ENCODE results near the gene MLH3. TPM values are rescaled to one million over a fixed set of nuclear protein-coding genes. Genes with fewer than 3 reads are reported as not detected.

The MLH3 gene
- total RNA-seq, 1 donor from 2014 or later, result 63.5 TPM

DNA sequence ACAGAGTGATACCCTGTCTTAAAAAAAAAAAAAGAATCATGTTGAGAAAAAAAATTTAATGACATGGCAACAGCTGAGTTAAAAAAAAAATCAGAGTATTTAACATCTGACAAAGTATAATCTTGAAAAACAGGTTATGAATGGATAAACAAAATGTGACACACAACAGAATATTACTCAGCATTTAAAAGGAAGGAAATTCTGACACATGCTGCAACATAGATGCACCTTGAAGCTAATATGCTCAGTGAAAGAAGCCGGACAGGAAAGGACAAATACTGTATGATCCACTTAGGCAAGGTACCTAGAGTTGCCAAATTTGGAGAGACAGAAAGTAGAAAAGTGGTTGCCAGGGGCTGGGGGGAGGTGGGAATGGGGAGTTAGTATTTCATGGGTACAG lies 67.9 kb downstream of the MLH3 start:
- DNase-seq, result no peak

DNA sequence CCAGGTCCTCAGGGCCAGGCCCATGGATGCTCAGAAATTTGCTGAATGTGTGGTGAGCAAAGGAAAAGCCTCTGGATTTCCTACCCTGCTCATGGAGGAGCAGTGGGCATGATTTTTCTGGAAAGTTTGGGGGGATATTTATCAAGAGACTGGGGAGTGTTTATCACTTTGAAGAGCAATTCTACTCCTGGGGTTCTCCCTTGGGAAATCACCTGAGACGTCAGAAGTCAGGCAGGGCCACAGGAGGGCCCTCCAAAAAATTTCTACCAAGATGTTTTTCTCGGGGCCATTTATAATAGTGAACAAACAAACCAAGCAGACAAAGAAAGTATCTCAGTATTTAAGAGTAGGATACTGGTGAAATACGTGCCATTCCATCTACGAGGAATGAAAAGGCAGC lies 68.6 kb downstream of the MLH3 start:
- no peak for DNase-seq

DNA sequence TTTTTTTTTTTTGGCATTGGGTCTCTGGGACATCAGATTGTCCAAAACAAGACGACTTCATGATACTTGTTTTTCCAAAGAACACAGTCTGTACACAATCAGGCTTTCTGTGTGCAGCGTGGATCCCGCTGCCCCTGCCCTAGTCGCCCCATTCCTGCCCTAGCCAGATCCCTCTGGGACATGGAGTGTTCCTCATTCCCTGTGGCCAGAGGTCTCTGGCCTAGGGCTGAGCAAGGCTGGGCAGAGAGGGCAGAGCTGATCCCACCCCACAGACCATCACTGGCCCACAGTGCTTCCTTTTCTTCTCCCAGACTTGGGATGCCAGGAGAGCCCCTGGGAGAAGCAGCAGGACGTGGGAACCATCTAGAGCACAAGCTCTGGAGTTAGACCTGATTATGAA lies 69.4 kb downstream of the MLH3 start:
- no peak for DNase-seq

DNA sequence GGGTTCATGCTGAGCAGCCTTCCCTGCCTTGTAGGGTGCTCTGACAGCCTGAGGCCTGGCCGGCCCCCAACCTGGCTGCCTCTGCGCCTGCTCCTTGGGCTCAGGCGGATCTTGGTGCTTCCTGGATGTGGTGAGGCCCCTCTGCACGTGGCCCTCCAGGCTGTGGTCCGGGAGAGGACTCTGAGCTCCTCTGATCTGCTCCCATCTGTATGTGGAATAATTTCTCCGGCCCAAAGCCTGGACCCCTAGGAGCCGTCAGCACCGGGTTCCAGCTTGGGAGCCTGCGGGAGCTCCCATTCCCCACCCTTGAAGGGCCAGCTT lies 69.8 kb downstream of the MLH3 start:
- no peak for DNase-seq

DNA sequence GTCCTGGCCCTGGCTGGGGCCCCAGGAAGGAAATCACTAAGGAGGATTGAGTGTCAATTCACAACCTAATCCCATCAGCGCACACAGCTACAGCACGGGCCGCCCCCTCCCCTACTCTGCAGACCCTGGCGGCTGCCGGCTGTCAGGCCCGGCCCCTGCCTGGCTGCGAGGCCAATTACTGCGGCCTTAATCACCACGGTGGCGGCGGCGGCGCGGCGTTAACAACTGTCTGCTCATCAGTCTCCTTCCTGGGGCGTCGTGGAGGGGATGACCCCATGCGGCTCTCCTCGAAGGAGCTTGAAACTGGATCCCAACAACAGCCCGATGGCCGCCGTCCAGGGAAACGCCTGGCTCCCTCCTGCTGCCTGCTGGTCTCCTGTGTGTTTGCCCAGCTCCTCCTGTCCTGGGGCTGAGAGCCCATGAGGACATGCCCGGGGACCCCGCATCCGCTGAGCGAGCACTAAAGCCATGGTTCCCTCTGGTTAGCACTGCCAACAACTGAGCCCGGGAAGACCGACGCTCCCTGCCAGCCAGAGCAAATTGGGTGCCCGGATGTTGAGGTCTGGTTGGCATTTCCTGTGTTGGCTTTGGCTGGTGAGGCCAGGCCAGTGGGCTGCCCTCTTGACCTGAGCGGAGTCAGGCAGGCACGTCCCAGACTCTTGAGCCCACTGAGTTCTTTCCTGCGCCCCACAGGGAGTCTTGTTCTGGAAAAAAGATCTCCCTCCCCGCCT lies 70.4 kb downstream of the MLH3 start:
- DNase-seq, result peak; percentile 82

DNA sequence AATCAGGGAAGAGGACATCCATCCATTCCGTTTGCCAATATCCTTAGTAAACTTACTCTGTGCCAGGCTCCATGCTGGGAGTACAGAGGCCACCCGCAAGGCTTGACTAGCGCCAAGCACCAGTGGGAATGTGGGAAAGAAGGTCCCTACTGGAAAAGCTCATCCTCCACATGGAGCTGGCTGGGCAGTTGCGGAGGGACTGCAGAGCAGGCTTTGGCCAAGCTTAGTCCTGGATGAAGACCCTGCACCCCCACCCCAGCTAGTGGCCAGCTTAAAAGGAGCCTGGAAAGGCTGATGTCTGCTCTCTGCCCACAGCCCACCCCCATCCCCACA lies 70.9 kb downstream of the MLH3 start:
- DNase-seq, result no peak

DNA sequence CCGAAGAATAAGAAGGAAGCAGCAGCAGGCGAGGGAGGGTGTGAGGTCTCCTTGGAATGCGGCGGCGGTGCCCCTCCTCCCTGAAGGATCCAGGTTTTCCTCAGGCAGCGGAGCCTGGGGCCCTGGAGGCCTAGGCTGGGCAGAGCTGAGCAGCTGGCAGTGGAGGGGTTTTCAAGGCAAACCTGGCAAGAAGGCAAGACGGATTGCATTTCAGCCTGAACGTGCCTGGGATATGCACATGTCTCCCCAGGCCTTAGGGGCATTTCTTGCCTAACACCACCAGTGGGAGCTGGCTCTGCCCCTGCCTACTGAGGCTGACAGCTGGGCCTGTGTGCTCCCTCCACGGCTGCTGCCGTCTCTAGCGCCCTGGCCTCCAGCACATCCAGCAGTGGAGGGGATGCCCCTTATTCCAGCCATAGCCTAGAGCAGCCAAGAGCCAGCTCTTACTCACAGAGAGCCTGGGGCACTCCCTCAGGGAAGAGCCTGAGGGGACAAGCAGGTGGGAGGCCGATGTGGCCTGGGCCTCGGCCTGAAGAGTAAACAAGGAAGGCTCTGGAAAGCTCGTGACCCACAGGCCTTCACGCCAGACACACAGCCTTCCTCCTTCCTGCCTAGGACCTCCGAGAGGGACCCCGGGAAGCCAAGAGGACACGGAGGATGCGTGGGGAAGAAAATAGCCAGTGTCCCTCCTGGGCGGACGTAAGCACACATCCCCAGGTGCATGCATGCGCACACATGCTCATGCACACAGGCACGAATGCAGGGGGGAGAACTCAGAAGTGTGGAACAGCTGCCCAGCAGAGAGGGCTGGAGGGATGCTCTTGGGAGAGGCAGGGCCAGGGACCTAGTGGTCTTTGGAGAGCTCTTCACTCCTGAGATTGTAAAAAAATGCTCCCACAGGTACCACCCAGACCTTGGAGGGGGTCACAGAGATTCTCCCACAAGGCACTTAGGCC lies 71.5 kb downstream of the MLH3 start:
- DNase-seq, result peak; percentile 97

DNA sequence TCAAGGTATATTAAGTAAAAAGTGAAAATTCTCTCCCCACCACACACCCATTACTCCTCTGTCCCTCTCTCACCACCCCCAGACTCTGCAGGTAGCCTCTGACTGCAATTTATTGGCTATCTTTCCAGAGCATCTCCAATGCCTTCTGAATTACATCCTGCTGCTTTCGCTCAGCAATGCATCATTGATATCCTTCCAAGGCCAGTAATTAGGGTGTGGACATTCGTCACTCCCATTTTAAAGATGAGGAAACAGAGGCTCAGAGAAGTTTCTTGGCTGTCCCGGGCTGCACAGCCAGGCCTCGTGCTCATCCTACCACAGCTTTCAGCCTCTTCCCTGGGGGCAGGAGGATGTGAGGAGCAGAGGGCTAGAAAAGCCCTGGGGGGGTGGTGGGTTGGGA lies 72.2 kb downstream of the MLH3 start:
- no peak for DNase-seq

DNA sequence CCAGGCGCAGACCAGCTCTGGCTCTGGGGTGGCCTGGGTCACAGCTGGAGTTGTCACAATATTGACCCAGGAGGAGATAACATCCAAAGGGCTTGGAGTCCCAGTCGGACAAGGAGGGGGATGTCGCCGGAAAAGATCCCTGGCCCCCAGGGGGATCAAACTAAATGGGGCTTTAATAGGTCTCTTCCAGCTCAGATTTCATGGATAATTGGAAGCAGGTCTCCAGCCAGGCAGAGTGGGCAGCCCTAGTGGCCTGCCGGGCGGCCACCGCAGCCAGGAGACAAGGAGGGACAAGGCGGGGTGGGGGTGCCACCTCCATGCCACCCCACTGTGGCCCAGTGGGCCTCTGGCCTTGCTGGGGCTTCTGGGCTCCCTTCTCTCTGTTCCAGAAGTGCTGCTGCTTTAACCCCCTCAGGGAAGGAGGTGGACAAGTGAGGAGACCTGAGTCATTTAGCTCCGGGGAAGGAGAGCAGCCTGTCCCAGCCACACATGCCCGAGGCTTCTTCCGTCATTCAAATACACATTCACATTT lies 72.8 kb downstream of the MLH3 start:
- no peak for DNase-seq

DNA sequence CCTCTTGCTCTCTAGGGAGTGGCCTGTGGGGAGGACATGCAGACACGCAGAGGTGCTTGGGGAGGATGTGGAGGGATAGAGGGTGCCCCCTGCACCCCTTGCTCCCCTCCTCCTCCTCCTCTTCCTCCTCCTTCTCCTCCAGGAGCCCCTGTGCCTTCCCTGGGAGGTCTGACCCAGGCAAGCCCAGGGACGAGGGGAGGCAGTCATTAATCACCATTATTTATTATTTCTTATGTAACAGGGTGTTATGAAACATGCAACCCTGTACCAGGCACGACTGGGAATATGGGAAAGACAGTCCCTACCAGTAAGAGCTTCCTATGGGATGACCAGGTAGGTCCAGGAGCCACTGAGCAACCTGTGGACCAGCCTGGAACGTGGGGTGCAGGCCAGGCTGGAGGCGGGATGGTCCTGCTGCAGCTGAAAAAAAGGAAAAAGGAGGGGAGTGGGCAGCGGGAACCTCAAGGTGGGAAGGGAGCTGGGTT lies 73.3 kb downstream of the MLH3 start:
- DNase-seq, result no peak

DNA sequence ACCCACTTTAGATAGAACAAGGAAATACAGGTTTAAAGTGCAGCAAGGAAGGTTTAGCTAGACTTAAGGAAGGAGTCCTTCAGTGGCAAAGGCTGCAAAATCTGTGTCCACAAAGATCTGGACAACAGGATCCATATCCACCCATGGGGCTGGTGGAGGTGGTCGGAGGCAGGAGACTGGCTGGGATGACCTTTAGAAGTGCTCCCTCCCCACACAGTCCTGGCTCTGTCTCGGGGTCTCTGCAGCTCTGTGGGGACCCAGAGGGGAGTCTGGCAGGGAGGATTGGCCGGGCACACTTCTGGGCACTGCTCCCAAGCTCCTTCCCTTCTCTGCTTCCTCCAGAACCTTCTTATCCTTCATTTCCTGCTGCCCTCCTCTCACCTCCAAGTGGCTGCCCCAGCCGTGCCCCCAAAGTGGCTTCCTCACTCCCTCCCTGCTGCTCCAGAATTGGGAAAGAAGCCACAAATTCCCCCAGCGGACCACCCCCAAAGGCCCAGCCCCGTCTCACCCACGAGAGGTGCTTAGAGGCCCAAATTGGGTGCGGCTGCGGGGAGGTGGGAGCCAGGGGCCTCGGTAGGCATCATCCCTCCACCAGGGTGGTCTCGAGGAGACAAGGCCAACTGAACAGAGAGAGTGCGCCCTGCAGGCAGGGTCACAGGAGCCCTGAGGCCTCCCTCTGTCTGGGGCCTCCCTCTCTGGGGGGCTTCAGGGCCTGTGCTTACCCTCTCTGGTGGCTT lies 73.9 kb downstream of the MLH3 start:
- no peak for DNase-seq

DNA sequence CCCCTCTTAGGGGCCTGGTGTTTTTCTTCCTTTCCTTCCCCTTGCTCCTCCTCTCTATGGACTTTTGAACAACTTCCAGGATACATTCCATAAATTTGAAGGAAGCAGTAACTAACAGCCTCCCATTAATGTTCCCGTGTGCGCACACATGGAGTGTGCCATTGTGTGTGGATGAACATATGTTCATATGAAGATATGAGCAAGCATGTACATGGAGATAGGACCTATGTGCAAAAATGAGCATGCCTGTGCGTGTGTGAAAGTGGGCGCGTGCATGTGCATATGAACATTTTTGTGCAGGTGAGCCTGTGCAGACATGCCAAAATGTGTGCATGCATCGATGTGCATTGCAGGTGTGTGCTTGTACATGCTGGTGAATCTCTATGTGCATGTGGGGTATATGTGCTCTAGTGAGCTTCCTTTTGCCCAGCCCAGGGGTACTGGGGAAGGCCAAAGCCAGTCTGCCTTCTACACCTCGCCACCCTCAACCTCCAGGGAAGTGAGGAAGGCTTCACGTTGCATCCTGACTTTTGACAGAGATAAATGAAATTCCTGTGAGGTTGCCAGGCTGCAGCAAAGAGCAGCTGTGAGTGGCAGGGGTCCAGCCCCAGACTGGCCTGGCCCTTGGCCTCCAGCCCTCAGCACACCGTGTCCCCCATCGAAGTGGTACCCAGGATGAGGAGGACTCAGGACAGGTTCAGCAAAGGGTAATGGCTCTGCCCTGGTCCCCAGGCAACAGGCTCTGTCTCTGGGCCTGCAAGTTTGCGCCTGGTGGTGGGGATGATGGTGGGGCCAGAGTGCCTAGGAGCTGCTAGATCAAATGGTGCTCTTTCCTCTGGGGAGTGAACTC lies 74.8 kb downstream of the MLH3 start:
- no peak for DNase-seq

DNA sequence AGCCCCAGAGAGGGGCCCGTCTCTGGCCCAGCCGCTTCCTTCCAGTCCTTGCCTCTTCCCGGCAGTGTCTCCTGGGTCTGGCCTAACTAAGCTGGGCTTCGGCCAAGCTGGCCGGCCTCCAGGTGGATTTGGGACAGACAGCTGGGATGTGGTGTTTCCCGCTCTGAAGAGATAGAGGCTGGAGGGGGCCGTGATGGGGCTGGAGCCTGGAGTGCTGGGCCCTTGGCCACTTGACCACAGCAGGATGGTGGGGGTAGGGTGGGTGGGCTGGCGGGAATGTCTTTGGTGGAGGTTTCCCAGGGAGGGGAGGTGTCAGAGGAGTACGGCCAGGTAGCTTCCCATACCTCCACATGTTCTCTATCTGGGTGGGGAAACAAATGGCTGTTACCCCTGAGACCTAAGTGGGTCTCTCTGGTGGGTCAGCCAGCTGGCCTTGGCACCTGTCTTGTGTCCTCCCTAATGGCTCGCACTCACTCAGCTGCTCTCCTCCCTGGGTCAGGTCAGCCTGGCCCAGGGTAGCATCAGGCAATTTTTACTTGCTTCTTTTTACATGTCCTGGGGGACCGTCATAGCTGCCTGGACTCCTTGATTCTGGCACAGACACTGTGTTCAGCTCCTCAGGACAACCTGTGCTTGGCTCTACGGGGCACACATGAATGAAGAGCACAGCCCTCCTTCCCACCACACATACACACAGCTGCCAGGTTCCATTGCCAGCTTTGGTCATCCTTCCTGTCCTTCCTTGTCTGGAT lies 76.0 kb downstream of the MLH3 start:
- DNase-seq, result peak; percentile 94

DNA sequence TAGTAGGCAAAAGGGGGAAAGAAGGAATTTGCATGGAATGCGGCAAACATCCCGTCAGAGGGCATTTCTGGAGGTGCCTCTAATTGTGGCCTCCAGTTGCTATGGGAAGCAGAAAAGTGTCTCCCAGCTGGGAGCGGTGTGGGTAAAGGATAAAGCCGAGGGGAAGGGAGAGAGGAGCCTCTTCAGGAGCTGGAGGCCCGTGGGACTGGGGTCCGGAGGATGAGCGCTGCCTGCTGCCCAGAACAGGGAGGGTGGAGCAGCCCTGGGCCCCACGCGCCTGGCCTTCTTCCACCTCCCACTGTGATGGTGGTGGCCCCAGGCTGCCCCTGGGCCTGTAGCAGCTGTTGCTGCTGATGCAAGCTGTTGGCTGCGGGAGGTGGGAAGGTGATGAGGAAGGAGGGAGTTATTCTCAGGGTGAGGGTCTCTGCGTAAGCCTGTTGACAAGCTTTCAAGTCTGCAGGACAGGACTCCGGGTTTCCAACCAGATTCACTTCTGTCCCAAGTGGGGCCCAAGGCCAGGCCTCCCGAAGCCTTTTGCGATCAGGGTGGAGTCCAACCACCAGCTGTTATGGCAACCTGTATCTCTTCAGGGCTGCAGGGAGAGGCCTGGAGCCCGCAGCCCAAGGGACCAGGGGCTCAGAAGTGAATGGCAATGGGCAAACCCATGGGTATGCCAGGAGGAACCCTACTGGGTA lies 76.8 kb downstream of the MLH3 start:
- peak; percentile 81 for DNase-seq

DNA sequence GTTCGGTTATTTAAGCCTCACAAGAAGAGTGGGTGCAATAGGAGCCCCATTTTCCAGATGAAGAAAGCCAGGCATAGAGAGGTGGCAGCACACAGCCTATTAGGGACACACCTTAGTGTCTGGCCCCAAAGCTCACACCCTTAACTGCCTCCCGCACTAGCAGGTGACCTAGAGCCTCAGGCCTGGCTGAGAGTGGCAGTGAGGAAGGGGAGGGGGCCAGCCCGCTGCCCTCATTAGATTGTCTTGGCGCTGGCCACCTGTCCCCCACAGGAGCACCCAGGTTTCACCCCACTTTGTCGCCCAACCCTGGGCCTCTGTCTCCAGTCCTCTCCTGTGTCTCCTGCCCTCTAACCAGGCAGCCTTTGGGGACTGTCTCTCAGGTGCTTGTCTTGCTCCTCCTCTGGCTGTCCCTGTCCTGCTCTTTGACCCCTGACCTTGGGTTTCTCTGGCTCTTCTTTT lies 77.3 kb downstream of the MLH3 start:
- DNase-seq, result no peak

DNA sequence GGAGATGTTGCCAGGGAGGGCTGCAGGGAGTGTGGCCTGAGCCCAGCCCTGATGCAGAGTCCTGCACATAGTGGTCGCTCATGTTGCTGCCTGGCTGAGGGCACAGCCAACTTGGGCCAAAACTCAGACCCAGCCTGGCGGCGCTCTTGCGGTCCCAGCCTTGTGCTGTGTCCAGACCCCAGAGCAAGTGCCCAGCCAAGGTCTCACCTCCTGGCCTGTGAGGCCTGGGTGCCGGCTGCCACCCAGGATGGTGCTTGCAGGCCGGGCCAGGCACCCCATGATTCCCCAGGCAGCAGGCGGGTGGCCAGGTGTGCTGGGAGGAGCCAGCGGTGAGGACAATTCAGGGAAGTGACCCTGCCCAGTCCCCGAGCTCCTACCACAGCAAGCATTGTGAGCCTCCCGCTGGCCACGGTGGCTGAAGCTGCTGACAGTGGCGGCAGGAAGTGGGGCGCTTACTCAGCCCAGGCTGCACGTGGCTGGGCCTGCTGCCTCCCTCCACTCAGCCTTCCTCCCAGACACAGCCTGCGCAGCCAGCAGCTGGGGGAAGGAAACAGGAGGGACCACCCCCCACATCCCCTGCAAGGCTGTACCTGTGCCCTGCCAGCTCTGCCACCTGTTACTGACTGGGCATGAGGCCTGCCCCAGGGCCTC lies 78.1 kb downstream of the MLH3 start:
- DNase-seq, result peak; percentile 53

DNA sequence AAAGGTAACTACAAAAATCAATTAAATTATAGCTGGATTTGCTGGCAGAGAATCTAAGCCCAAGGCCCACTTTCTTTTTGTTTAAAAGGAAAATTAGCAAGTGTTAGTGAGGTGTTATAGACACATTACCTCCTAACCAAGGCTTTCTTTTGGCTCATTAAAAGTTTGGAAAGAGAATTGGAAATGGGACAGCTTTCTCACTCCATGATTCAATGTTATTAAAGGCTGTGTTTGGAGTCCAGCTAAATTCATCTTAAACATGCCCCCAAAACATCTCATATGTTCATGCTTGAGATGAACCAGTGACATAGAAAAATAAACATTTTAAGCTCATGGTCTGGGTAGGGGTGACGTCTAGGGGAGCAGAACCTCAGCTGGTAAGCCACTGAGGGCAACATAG lies 82.5 kb downstream of the MLH3 start:
- no peak for DNase-seq

DNA sequence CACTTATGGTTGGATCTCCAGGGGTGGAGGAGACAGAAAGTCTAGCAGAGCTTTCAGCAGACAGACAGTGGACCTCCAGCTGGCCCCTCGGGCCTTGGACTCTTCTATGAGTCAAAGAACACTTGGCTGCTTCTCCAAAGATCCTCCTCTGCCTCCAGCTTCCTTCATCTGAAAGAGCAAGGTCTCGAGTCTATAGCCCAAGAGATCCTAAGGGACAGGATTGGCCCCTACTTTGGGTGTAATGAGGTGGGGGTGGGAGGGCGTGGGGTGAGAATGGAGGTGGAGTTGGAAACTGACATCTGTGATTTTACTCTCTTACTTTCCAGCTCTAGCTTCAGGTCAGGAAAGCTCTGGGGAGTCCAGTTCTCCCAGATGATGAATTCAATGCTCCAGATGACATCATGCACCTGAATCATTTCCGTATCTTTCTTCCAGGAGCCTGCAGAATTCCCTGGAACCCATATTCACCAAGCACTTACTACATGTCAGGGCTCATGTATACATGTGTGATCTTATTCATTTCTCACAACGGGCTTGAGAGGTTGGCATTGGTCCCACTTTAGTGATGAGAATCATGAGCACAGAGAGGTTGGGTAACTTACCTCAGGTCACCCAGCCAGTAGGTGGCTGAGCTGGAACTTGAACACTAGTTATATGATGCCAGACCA lies 85.6 kb downstream of the MLH3 start:
- peak; percentile 52 for DNase-seq
